HG02571 (cell line): ENCODE data around the gene TMEM115.

ENCODE experiments used
- ATAC-seq: cut with Tn5 transposase; IDR thresholded peaks from one replicate; pipeline ENCODE4 v1.9.1; 2021; ENCODE audit warnings: mild to moderate bottlenecking, moderate library complexity; ENCODE audit not compliant: unreplicated experiment

The TMEM115 gene

DNA sequence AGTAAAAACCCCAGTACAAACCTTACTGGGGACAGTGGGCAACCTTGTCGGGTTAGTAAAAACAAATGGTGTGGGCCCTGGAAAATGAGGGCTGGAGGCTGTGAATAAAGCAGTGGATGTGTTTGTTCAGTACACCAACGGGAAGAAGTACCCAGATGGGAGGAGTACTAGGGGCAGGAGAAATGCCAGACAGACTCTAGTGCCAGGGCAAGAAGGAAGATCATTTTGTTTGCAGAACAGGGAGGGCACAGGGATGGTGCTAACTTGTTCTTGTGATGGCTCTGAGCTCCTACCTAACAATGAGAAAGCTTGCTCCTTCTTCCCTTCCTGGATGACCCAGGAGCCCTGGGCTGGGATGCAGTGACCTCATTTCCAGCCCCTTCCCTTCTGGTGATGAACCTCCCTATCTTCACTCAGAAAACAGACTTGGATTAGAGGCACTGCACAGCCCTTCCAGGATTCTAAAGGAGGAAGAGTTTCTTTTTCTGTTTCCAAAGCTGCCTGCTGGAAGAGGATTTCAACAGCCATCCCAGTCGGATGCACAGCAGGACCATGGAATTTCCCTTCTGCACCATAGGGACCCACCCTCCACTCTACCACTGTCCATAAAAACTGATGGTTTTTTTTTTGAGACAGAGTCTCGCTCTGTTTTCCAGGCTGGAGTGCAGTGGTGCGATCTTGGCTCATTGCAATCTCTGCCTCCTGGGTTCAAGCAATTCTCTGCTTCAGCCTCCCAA, 24.8 kb downstream of the TMEM115 start:
- no peak for ATAC-seq

DNA sequence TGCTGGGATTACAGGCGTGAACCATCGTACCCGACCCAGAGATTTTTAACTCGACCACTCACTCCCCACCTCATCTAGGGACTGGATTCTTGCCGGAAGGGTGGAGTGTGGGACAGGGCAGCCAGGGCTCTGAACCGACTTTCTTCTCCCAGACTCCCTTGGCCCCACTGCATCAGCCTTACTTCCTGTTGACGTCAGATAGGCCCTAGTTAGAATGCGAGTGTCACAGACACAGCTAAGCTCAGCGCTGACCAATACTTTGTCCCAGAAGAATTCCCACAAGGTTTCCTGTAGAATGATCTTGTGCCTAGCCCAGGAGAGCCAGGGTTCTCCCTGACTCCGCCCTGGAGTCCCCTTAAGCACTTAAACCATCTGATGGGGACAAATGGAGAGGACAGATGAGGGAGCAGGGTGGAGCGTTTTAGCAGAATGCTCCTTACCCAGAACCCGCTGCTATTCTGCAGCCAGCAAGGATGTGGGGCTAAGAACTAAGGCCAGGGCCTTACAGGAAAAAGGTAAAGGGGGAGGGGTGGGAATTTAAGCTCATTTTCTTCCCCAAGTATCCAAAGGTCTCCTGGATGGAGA, 25.5 kb downstream of the TMEM115 start:
- no peak for ATAC-seq

DNA sequence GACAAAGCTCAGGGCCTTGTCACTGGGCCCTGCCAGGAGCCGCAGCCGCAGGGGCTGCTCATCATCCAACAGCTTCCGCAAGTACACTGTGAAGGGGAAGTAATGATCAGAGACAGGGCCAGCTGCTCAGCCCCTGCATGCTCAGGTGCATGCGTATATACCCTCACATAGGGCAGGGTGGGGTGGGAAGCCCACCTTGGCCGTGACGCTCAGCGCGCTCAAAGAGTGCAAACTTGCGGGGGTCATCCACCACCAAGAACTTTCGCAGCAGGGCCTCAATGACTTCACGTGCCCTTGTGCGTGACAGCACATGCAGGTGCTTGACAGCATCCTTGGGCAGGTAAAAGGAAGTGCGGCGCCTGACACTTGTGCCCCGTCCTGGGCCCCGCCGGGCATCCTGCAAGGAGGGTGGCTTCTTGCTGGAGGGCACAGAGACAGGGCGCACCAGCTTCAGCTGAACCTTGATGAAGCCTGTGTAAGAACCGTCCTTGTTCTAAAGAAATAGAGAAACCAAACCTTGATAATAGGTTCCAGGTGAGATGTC, 27.9 kb downstream of the TMEM115 start:
- no peak for ATAC-seq

DNA sequence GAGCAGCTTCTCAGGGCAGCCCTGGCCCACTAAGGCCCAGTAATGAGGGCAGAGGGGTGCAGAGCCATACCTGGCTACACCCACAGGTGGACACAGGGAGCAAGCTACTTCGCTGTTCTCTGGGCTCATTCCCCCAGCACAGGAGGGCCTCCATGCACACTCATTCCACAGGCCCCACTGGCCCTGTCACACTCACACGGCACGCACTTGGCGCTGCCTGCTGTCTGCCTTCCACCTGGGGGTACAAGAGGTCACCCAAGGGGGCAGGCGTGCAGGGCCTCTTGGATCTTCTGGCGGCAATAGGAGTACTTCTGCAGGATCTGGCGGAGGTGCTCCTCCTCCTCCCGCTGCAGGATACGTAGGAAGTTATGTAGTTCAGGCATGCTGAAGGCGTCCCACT, 29.0 kb downstream of the TMEM115 start:
- ATAC-seq, result no peak

DNA sequence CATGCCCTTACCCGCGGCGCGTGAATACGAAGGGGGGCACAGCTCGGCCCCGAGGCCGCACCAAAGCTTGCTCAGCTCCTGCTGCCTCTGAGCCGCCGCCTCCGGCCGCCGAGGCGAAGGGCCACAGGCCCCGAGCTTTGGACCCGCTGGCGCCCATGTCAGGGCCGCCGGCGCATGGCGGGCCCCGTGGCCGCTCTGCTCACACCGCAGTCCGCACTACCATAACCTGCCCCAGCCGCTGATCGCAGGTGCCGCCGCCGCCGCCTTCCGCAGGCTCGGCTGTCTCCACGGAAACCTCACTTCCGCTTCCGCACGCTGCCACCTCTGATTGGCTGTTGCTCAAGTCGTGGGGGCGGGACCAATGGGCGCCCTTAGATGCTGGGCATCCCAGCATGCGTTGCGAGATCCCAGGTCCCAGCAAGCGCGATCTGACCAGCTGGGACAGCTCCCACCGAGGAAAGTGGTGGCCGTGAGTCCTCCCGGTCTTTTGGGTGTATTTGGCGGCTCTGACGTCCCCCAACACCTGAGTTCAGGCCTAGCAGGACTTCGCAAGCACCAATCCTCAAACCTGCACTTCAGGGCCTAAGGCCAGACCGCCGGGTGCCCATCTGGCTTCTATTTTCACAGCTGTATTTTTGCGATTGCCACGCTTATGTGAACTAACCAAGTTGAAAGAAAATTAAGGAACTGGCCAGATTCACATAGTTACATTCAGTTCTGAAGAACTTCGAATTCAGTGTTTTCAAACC, 31.2 kb downstream of the TMEM115 start, which contains the start of gene TUSC2:
Gene TUSC2, minus strand, starts transcription at position 281 of the 749 bp plus-strand sequence. Its CDS starts 124 bp downstream, at position 157.
- peak; percentile 89 for ATAC-seq

DNA sequence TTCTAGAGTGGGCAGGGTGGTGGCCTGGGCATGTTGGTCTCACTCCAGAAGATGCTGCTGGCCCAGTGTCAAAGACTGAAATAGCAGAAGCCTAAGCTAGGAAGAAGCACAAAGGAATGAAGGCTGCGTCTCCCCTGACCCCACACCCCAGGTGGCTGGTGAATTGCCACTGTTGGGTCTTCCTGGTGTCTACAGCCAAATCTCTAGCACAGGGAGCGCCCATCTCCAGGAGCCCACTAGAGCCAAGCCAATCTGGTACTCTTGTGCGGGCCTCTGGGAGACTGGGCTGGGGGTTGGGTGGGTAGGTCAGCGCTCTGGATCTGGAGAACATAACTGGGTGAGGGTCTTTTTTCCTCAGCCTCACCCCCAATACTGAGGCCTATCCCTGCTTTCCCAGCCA, 32.2 kb downstream of the TMEM115 start:
- ATAC-seq, result no peak

DNA sequence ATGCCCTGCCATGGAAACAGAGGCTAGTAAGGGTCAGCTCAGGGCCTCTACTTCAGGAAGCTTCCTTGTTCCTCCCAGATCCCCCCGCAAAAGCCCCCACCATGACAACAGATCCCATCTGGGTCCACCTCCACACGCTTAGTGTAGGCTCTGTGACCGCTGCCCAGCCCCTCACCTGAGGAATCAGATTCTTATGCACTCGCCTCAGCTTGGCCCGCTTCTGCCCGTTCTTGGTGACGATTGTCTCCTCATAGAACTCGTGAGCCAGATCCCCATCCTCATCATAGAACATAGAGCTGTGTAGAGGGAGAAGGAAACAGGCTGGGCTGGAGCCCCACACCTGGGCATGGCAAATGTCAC, 33.2 kb downstream of the TMEM115 start:
- ATAC-seq, result no peak

DNA sequence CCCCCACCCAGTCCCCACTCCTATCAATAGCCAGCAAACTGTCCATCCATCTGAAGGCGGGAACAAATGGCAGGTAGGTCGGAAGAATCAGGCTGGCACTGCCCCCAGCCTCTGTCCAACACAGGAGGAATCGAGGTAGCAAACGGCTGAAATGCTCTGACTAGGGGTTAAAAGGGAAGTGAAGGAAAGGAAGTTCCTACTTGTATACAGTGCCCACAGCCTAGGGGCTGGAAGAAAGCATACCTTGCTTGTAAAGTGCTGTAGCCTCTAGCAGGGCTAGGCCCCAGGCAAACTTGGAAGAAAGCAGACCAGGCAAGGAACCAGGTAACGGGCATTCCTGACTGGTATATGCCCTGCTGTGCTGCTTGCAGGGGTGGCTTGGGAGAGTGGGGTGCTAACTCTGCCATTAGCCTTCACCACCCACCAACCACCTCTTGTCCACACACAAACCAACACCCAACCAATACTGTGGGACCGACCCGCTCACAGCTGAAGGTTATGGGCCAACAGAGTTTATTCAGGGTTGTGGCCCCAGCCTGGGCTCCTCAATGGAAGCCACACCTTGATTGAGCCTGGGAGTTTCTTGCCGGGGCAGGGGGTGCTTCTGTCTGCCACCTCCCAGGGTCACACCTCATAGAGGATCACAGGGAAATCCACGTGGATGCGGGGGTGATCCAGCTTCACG, 33.7 kb downstream of the TMEM115 start:
- no peak for ATAC-seq

DNA sequence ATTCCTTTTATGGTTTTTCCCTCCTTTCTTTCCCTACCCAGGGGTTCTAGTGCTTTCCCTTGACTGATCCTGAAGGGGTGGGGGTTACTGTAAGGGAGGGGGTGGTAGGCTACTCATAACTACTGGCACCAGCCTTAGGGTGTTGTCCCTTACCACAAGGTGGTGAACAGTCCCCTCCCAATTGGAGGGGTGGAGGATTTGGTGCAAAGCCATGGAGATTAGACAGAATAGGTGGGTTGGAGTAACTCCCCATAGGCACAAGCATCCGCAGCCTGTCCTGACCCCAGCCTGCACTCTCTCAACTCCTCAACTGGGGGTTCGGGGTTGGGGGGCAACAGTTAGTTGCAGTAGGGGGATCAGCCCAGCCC, 34.2 kb downstream of the TMEM115 start:
- ATAC-seq, result no peak

DNA sequence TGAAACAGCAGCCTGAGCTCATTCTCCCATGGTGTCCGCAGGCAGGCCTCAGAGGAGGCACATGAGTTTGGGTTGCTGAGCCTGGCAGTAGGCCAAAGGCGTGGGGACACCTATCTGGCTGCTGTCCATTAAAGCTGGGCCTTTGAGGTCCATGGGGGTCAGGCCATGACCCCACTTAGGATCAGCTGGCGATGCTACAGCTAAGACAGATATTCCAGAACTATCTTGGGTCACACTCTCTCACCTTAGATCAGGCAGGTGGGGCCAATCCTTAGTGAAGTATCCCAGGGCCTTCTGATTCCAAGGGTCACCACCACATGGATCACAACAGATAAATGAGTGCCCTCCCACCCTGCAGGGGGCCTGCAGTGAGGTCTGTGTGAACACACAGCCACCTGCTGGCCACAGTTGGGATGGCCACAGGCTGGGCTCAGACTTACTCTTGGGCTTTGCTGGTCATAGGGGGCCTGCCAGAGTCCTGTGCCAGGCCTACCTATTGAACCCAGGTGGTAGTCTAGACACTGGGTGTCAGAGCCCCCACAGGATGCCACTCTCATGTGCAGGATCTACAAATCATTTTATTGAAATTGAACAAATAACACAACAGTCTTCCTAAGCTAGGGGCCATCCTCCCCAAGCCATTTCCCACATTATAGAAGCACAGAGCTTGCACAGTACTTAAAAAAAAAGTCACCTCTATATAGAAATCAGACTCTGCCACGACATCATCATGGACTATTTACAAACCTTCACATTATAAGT, 34.8 kb downstream of the TMEM115 start:
- ATAC-seq, result no peak

DNA sequence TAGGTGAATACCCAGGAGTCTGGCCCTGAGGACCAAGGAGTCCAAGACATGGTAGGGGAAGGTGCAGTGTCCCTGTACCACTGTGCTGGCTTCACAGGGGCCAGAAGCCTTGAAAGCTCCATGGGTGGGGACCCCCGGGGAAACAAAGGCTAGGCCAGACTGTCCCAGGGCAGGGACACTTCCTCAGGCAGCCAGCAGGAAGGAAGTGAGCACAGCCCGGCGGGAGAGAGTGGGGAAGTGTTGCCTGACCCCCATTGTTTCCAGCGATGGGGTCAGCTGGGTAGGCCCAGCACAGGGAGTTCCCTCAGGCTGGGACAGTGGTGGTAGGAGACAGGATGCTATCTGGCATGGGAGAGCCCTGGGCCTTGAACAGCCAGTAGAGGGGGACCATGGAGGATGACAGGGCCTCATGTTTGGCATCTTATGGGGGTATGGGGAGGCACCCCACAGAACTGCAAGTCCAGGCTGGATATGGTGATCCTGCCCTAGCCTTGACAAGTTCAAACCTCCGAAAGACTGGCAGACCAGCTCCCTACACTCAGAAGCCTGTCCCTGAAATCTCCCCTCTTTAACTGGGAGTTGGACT, 35.6 kb downstream of the TMEM115 start:
- ATAC-seq, result no peak

DNA sequence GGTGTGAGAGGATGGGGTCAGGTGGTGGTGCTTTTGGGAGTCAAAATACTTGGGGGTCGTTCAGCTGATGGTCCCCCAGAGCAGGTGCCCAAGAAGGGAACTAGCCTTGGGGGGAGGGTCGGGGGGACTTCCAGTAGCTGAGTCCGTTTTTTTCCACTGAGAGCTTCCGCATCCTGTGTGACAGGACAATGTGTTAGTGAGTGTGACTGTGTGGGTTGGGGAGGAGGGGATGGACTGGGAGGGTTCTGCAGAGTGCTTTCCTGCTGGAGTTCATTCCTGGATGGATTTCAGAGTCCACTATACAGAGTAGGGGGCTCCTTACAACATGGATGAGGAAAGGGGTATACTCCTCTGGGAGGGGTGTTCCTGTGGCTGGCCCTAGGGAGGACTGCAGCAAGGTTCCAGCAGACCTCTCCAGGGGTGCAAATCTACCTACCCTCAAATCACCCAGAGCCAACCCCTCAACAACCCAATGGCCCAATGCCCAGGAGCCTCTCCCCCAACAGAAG, 36.2 kb downstream of the TMEM115 start:
- no peak for ATAC-seq

DNA sequence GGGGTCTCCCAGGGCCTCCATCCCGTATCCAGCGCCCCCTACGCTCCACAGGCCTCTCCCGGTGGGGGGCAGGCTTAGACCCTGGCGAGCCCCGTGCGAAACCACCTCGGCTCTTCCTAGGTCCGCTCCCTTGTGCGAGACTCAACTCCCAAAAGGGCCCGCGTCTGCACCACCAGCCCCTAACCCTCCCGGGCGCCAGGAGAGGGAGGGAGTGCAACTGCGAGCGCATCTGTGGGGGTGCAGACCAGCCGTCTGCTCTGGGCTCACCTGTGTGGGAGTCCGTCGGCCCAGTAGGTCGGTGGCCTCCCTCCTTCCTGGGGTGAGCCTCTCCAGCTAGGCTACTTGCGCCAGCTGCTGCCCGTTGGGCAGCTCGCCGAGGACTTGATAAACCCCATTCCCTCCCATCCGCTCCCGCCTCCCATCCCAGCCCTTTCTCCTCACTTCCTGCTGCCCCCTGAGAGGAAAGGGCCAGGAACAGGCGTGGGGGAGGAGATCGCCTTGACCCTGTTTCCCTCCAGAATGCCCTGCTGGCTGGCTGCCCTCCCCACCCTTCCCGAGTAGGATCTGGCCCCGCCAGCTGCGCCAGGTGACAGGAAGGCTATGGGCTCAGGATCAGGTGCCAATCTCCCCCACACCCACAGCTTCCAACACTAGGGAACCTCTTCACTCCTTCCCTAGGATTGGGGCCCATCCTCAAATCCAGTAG, 36.8 kb downstream of the TMEM115 start, which contains the start of gene HYAL2:
Gene HYAL2, minus strand, starts transcription at position 360 of the 706 bp plus-strand sequence. CDS start 2,256 bp downstream, outside the sequence.
- no peak for ATAC-seq

DNA sequence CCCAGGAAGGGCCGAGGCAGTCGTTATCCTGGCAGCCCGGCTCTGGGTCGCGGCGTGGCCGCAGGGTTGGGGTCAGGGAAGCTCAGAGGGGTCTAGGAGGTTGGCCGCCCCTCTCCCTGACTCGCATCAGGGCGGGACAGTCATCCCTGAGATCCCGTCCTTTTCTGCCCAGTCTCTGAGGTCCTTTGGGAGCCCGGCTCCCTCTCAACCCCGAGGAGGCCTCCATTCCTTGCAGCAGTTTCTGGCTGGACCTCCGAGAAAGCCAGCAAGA, 37.3 kb downstream of the TMEM115 start:
- no peak for ATAC-seq

DNA sequence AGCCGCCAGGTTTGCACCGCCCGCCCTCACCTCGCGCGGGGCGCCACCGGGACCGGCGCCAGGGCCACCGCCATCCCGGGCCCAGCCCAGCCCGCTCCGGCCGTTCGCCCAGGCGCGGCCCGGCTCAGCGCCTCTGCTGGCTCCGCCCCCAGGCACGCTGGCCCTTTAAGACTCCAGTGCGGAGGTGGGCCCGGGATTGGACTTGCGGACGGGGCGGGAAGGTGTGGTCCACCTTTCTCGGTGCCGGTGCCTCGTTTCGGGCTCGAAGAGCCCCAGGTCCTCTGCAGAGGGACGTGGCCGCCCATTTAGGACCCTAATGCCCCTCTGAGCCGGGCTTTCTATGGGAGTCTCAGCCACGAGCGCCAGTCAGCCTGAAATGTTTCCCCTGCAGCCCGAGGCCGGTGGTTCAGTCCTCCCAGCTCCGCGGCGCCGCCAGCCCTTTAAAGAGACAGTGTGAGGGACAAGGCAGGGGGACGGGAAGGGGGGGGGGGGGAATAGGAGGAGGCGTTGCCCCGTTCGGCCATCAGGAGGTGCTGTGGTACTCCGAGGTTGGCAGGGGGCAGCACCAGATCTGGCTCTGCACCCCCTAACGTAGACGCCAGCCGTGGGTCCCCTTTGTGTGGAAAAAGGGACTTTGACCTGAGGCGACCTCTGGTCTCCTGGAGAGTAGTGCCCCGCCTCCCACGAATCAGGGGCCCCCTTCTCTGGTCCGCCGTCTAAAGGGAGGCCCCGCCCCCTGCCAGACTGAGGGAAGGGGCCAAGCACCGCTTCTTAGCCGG, 37.8 kb downstream of the TMEM115 start:
- ATAC-seq, result peak; percentile 71

DNA sequence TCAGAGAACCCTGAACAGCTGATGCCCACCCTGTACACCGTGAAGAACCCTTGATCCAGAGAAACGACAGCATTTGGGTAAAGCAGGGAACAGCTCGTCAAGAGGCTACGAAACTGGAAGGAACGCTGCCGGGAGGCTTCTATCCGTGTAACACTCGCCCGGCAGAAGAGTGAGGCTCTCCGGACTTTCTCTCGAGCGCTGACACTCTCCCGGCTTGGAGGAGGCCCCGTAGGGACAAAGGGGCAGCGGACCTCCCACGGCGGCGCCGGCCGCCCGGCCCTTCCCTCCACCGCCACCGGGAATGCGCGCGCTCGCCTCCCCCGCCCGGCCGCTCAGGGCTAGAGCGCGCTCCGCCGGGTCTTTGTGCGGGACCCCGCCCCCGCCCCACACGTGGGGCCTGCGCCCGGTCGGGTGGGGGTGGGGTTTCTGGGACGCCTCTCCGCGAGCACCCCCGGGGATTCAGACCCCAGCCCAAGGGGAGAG, 38.4 kb downstream of the TMEM115 start:
- peak; percentile 49 for ATAC-seq

DNA sequence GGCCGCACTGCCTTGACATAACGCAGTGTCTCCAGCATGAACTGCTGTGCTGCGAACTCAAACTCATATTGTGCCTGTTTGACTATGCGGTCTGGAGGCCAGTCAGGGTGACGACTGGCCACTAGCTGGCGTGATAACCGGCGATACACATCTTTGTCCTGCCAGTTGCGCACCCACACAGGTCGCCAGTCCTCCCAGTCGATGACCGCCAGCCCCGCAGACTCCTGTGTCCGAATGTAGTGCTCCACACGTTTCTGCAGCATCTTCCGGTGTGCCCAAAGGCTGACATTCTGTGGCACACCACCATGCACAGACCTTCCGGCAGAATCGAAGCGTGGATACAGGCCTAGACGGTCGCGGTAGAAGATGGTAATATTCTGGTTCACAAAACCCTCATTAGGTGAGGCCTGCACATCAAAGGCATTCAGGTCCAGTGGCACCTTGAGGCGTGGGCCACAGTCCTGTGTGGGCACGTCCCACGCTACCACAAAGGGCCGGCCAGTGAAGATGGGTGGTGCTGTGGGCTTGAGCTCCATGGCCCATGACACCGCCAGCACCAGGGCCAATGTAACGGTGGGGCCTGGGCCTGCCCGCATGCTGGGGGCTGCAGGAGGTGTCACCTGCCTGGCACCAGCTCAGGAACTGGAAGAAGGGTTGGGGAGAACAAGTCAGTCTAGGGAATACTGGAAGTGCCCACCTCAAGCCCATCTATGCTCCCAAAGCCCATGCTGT, 39.3 kb downstream of the TMEM115 start:
- ATAC-seq, result no peak
